OCI-LY7 (cell line): ENCODE results near the gene ZDHHC14. TPM values are rescaled to one million over a fixed set of nuclear protein-coding genes. Genes with fewer than 3 reads are reported as not detected.
"Not testable (repeated sequence)": the region's sequence is repeated elsewhere in the genome, so short reads cannot be mapped to it uniquely, and the experiment has no call there.

Experiments
- BruUV-seq: library from RNA; stranded (reverse); fragments of 400-500 nt; replicated peaks from 2 replicates; lab custom pipeline; 2021; lab: Mats Ljungman, UMichigan
- CTCF ChIA-PET: fragments of 300-600 bp; sonication (Branson Sonifier 250); formaldehyde crosslinking; loops from one replicate; lab custom pipeline; 2022; ENCODE audit warnings: antibody characterized with exemption; ENCODE audit not compliant: unreplicated experiment; lab: Charles Lee
- POLR2A ChIA-PET: fragments of 300-600 bp; sonication (Branson Sonifier 250); formaldehyde crosslinking; loops from one replicate; lab custom pipeline; 2022; ENCODE audit warnings: antibody characterized with exemption; lab: Charles Lee
- DNase-seq: peaks from one replicate; pipeline ENCODE4 v3.0.0-alpha.2; 2015; ENCODE audit warnings: low spot score
- H2AFZ ChIP-seq: fragments of 200-600 bp; sonication (generic), shearing (Covaris generic); 2 replicates; pipeline ENCODE4 v1.6.1; 2014; ENCODE audit warnings: mild to moderate bottlenecking, antibody characterized with exemption, low read length, moderate library complexity
- H3K27ac ChIP-seq: fragments of 200-600 bp; sonication (generic); 2 replicates; pipeline ENCODE4 v1.5.1; 2014; ENCODE audit warnings: mixed run types, low read depth, mild to moderate bottlenecking, moderate library complexity, low read length, inconsistent platforms; ENCODE audit not compliant: poor library complexity, severe bottlenecking
- H3K36me3 ChIP-seq: fragments of 200-600 bp; sonication (generic); 2 replicates; pipeline ENCODE4 v1.6.1; 2014; ENCODE audit warnings: mild to moderate bottlenecking, antibody characterized with exemption, low read length, moderate library complexity, mixed read lengths; ENCODE audit not compliant: insufficient read depth
- H3K4me1 ChIP-seq: fragments of 200-600 bp; sonication (generic); 2 replicates; pipeline ENCODE4 v1.5.1; 2014; ENCODE audit warnings: mild to moderate bottlenecking, low read length; ENCODE audit not compliant: insufficient read depth, poor library complexity, severe bottlenecking
- H3K4me2 ChIP-seq: fragments of 200-600 bp; sonication (generic); 2 replicates; pipeline ENCODE4 v1.6.1; 2014; ENCODE audit warnings: mild to moderate bottlenecking, low read length
- H3K4me3 ChIP-seq: fragments of 200-600 bp; sonication (generic); 2 replicates; pipeline ENCODE4 v1.5.1; 2014; ENCODE audit warnings: mild to moderate bottlenecking, low read depth, low read length; ENCODE audit not compliant: poor library complexity, severe bottlenecking
- H3K79me2 ChIP-seq: fragments of 200-600 bp; sonication (generic); 2 replicates; pipeline ENCODE4 v1.6.1; 2016; ENCODE audit warnings: low read depth, mild to moderate bottlenecking, low read length, moderate library complexity, mixed read lengths; ENCODE audit not compliant: insufficient read depth
- H3K9me2 ChIP-seq: fragments of 200-600 bp; sonication (generic); 2 replicates; pipeline ENCODE4 v1.6.1; 2016; ENCODE audit warnings: mild to moderate bottlenecking, low read length, mixed read lengths; ENCODE audit not compliant: insufficient read depth
- H3K9me3 ChIP-seq: fragments of 200-600 bp; sonication (generic); 2 replicates; pipeline ENCODE4 v1.6.1; 2014; ENCODE audit warnings: mild to moderate bottlenecking, mixed run types, low read length, mixed read lengths
- H4K20me1 ChIP-seq: fragments of 200-600 bp; sonication (generic); 2 replicates; pipeline ENCODE4 v1.6.1; 2014; ENCODE audit warnings: mild to moderate bottlenecking, antibody characterized with exemption, low read length, moderate library complexity, mixed read lengths; ENCODE audit not compliant: insufficient read depth
- CTCF ChIP-seq: fragments of 200-600 bp; sonication (generic); conservative IDR thresholded peaks from 2 replicates; pipeline ENCODE4 v1.5.1; 2014; ENCODE audit warnings: mild to moderate bottlenecking, antibody characterized with exemption, low read length, moderate library complexity, mixed read lengths
- EZH2phosphoT487 ChIP-seq: fragments of 200-600 bp; sonication (generic); IDR thresholded peaks from 2 replicates; pipeline ENCODE4 v1.6.1; 2018; ENCODE audit warnings: low read depth, borderline replicate concordance, mild to moderate bottlenecking, mixed run types, antibody characterized with exemption, low read length, moderate library complexity, mixed read lengths
- intact Hi-C: fragments of 100-400 bp; cut with micrococcal nuclease; formaldehyde crosslinking; loops from one replicate; pipeline ENCODE4 v1.10.0; 2022; ENCODE audit not compliant: unreplicated experiment
- total RNA-seq, 2 experiments: library from RNA; depleted of rRNA in 1 of 2; stranded (reverse); fragments of >200 nt in 1 of 2; shearing (Covaris generic) in 1 of 2; gene quantifications; 2 replicates each; pipeline ENCODE4 v1.2.3, GENCODE V29; 2014 to 2022

ZDHHC14 gene
- total RNA-seq, 2 experiments from 2014 or later: 0.69 to 3.0 TPM

GRCh38 chr6:157688960-157689599, 308.1 kb downstream of the ZDHHC14 start:
- Histone ChIP-seq H4K20me1 (no peaks in the 10 kb centered on the region), H3K4me2 (no peak overlapping the region), H3K27ac (no peak overlapping the region), H3K79me2 (no peaks in the 10 kb centered on the region), H2AFZ (no peak overlapping the region), H3K9me2 (no peaks in the 10 kb centered on the region), H3K9me3 (no peaks in the 10 kb centered on the region), H3K36me3 (no peaks in the 10 kb centered on the region), H3K4me3 (no peak overlapping the region), H3K4me1 (no peaks in the 10 kb centered on the region)
- no peak for DNase-seq
- no peak for TF ChIP-seq EZH2phosphoT487
- BruUV-seq: no TSS peak
- POLR2A ChIA-PET: no interaction called here
- intact Hi-C loops: no loop called here
- CTCF ChIA-PET: no interaction called here

- Histone ChIP-seq H4K20me1 (no peaks in the 10 kb centered on the region), H3K4me1 (no peaks in the 10 kb centered on the region), H3K27ac (no peak overlapping the region), H3K79me2 (no peaks in the 10 kb centered on the region), H3K4me3 (no peak overlapping the region), H2AFZ (no peak overlapping the region), H3K9me3 (no peaks in the 10 kb centered on the region), H3K36me3 (no peaks in the 10 kb centered on the region), H3K9me2 (no peaks in the 10 kb centered on the region), H3K4me2 (no peak overlapping the region)
- BruUV-seq: no TSS peak
- TF ChIP-seq EZH2phosphoT487 (no peak), CTCF (no peak)
- intact Hi-C loops: no loop called here
- POLR2A ChIA-PET: no interaction called here
- no peak for DNase-seq
- CTCF ChIA-PET: no interaction called here
Measured at GRCh38 chr6:157689875-157690274, 308.9 kb downstream of the ZDHHC14 start.

GRCh38 chr6:157690441-157691210, 309.6 kb downstream of the ZDHHC14 start:
- Histone ChIP-seq H3K36me3 (no peaks in the 10 kb centered on the region), H3K79me2 (no peaks in the 10 kb centered on the region), H3K9me2 (no peaks in the 10 kb centered on the region), H3K27ac (no peak overlapping the region), H3K4me1 (no peaks in the 10 kb centered on the region), H3K9me3 (no peaks in the 10 kb centered on the region), H2AFZ (no peak overlapping the region), H3K4me2 (no peak overlapping the region), H3K4me3 (no peak overlapping the region), H4K20me1 (no peaks in the 10 kb centered on the region)
- DNase-seq: no peak
- TF ChIP-seq EZH2phosphoT487 (no peak), CTCF (no peak)
- CTCF ChIA-PET: no interaction called here
- intact Hi-C loops: no loop called here
- BruUV-seq: no TSS peak
- POLR2A ChIA-PET: interaction anchor here (0.6 kb wide), 1 partner anchor 123 kb away, joined by 3 read pairs; no protein-coding TSS in a partner anchor

GRCh38 chr6:157691621-157692020, 310.6 kb downstream of the ZDHHC14 start:
- H3K4me3 ChIP-seq, CTCF ChIA-PET, H3K9me3 ChIP-seq, H4K20me1 ChIP-seq, BruUV-seq, POLR2A ChIA-PET, DNase-seq, H3K27ac ChIP-seq, intact Hi-C loops, H3K4me1 ChIP-seq, H3K9me2 ChIP-seq, H3K79me2 ChIP-seq, H2AFZ ChIP-seq, H3K4me2 ChIP-seq, H3K36me3 ChIP-seq: not testable (repeated sequence)
